GM21529 (cell line): Measurements from ENCODE around the gene CDK16.

Experiments
- ATAC-seq: cut with Tn5 transposase; IDR thresholded peaks from one replicate; pipeline ENCODE4 v1.9.1; 2021; ENCODE audit not compliant: unreplicated experiment

The CDK16 gene

GRCh38 chrX:47185241-47185640 lies 33.2 kb upstream of the CDK16 start:
- no peak for ATAC-seq

- no peak for ATAC-seq
These were observed 32.3 kb upstream of the CDK16 start for GRCh38 chrX:47186096-47186740.

- no peak for ATAC-seq
These were observed 31.3 kb upstream of the CDK16 start for GRCh38 chrX:47187106-47187677.

DNA sequence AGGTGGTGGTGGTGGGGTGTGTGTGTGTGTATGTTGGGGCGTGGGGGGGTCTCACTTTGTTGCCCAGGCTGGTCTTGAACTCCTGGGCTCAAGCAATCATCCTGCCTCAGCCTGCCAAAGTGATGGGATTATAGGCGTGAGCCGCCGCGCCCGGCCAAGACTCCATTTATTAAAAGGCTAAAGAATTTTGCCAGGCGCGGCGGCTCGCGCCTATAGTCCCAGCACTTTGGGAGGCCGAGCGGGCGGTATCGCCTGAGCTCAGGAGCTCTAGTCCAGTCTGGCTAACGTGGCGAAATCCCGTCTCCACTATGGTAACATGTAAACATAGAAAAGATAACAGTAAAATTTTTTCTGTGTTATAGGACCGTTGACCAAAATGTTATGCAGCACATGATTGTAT lies 28.6 kb upstream of the CDK16 start:
- no peak for ATAC-seq

GRCh38 chrX:47190445-47191269 lies 27.8 kb upstream of the CDK16 start:
- peak; percentile 48 for ATAC-seq

GRCh38 chrX:47191331-47191730 lies 27.1 kb upstream of the CDK16 start:
- ATAC-seq: no peak

- no peak for ATAC-seq
These were observed 26.6 kb upstream of the CDK16 start for GRCh38 chrX:47191806-47192401.

DNA sequence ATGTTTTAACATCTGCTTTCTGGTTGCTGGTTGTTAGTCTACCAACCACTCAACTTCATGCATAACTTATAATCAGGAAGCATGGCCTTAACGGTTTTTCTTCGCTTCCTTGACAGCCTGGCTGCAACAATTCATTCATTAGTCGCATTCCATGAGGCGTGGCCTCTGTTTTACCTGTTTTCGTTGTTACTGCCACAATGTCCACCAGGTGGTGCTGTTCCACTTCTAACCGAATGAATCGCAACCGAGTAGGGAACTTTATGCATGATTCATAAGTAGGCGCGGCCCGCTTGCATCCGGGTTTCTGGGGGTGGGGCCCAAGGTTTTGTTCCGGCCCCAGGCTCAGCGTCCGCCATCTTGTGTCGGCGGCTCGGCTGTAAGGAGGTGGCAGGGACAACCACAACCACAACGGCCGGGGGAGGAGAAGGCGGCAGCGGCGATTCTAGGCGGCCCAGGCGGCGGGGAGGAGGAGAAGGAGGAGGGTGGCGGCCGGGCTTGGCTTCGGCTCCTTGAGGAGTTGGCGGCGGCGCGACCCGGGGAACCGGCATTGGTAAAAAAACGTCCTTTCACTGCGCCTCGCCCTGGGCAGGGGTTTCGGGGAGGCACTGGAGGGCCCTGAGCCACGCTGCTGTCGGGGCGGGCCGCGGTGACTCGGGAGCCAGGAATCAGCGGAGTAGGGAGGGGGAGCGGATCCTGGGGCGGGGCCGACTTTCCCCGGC lies 24.8 kb upstream of the CDK16 start, which contains the start of gene UBA1:
Gene UBA1, plus strand, starts transcription at position 355 of the 719 bp plus-strand sequence. CDS start 4,974 bp downstream, outside the sequence.
- ATAC-seq: peak; percentile 77

DNA sequence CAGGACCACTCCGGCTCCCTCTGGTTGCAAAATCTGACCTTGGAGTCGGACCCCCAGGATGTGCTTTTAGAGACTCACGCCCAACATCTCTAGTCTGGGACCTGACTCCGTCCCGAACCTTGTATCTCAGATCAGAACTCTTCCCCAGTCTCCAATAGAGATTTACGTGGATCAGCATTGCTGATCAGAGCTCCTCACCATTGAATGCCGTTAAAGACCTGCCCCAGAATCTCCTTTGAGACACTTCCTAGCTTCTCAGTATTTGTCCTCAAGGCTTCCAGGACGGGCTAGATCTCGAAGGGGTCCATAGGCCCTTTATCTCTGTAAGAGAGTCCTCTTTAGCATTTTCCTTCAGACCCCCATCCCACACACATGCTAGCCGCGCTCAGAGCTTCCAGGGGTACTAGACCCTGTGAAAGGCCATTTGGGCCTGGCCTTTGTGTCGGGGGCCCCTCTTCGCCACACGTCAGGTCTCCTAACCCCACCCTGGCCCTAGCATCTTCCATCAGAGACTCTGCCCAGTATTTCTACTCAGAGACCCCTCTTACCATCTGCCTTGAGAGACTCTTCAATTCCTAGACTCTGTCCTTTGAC lies 24.2 kb upstream of the CDK16 start:
- no peak for ATAC-seq

DNA sequence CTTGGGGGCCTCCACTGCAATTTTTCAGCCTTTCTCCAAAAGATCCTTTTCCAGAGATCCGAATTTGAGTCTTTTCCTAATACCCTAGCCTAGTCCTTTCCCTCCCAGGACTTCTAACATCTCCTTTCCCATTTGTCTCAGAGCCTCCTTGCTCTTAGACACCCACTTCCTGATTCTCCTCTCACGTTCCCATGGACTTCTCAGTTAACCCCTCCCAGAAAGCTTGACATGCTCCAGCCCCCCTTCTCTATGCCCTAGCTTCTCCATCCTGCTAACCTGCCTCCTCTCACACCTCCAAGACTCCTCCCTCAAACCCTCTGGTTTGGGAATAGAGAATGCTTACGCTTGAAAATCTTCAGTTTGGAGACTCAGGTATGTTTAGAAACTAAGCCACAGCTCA lies 22.4 kb upstream of the CDK16 start:
- no peak for ATAC-seq

GRCh38 chrX:47197526-47197925 lies 21.0 kb upstream of the CDK16 start:
- no peak for ATAC-seq

- no peak for ATAC-seq
These were observed 20.3 kb upstream of the CDK16 start for GRCh38 chrX:47198026-47198686.

- ATAC-seq: no peak
These were observed 19.8 kb upstream of the CDK16 start for GRCh38 chrX:47198687-47199080.

DNA sequence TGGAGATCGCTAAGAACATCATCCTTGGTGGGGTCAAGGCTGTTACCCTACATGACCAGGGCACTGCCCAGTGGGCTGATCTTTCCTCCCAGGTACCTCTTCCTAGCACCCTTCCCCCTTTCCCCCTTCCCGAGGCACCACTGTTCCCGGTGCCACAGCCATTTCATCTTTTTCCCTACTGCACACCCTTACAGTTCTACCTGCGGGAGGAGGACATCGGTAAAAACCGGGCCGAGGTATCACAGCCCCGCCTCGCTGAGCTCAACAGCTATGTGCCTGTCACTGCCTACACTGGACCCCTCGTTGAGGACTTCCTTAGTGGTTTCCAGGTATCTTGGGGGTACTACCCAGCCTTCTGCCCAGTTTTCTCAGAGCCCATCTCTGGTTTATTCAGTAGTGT lies 19.2 kb upstream of the CDK16 start:
- no peak for ATAC-seq

DNA sequence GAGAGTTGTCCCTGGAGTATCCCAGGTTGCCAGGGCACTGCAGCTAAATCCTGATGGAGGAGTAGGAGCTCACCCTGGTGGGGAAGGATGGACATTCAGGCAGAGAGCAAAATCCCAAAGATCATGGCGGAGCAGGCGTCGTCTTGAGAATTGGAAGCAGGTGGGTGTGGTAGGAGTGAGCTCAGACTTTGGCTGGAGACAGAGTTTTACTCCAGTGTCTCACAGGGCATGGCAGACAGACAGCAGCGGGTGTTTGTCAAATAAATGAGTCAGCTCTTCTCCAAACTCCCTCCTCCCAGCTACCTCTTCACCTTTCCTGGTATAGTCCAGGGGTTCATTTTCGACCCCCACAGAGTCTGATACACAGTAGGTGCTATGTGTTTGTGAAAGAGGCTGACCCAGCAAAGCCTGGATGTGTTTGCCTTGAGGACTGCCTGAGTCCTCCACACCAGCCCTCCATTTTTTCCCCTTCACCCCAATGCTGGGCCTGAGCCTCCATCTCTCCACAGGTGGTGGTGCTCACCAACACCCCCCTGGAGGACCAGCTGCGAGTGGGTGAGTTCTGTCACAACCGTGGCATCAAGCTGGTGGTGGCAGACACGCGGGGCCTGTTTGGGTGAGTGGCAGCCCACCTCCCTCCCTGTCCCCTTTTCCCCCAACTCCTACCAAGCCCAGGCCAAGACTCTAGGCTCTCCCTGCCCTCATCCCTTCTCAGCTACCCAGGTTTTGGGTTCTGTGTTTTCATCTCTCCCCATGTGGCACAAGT lies 17.9 kb upstream of the CDK16 start:
- no peak for ATAC-seq

- ATAC-seq: no peak
These were observed 17.0 kb upstream of the CDK16 start for GRCh38 chrX:47201345-47201944.

- ATAC-seq: no peak
These were observed 16.2 kb upstream of the CDK16 start for GRCh38 chrX:47202316-47202715.

DNA sequence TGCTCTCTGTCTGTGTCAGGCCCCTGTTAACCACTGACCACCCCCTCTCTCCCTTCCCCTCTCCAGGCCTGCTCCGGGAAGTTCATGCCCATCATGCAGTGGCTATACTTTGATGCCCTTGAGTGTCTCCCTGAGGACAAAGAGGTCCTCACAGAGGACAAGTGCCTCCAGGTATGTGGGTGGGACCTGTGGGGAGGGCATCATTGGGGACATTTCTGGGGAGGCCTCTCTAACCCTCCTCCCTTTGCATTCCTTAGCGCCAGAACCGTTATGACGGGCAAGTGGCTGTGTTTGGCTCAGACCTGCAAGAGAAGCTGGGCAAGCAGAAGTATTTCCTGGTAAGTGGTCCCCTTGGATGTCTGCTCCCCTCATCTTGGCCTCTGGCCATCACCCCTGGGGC lies 15.6 kb upstream of the CDK16 start:
- no peak for ATAC-seq

GRCh38 chrX:47204970-47205369 lies 13.5 kb upstream of the CDK16 start:
- no peak for ATAC-seq
